Stimulated activated naive CD4-positive, alpha-beta T cell treated with Interleukin-2 at 50 U/mL for 16 hours (primary cell): Measurements from ENCODE around the gene DLG2.

Source experiments
- DNase-seq: peaks from one replicate; lab custom pipeline; 2025; lab: John Stamatoyannopoulos, UW

Gene DLG2

GRCh38 chr11:83923961-83924360 lies 1703.2 kb downstream of the DLG2 start:
- DNase-seq, result no peak

- no peak for DNase-seq
Observed at GRCh38 chr11:83922953-83923352, 1704.2 kb downstream of the DLG2 start.

GRCh38 chr11:83922318-83922717 lies 1704.8 kb downstream of the DLG2 start:
- DNase-seq, result no peak

GRCh38 chr11:83921447-83922192 lies 1705.5 kb downstream of the DLG2 start:
- DNase-seq, result no peak

GRCh38 chr11:83918476-83918875 lies 1708.7 kb downstream of the DLG2 start:
- DNase-seq, result no peak

- no peak for DNase-seq
Observed at GRCh38 chr11:83914995-83915394, 1712.1 kb downstream of the DLG2 start.

GRCh38 chr11:83909579-83910534 lies 1717.3 kb downstream of the DLG2 start:
- no peak for DNase-seq

- DNase-seq, result no peak
Observed at GRCh38 chr11:83908298-83908856, 1718.8 kb downstream of the DLG2 start.

GRCh38 chr11:83895516-83895915 lies 1731.6 kb downstream of the DLG2 start:
- DNase-seq, result no peak

- DNase-seq, result no peak
Observed at GRCh38 chr11:83881428-83881827, 1745.7 kb downstream of the DLG2 start.

- no peak for DNase-seq
Observed at GRCh38 chr11:83871054-83871453, 1756.1 kb downstream of the DLG2 start.

- no peak for DNase-seq
Observed at GRCh38 chr11:83866655-83867054, 1760.5 kb downstream of the DLG2 start.

GRCh38 chr11:83865636-83866461 lies 1761.3 kb downstream of the DLG2 start:
- DNase-seq, result no peak

GRCh38 chr11:83864412-83865057 lies 1762.6 kb downstream of the DLG2 start:
- no peak for DNase-seq

GRCh38 chr11:83863272-83863671 lies 1763.9 kb downstream of the DLG2 start:
- no peak for DNase-seq

- no peak for DNase-seq
Observed at GRCh38 chr11:83862691-83863090, 1764.5 kb downstream of the DLG2 start.

GRCh38 chr11:83862033-83862432 lies 1765.1 kb downstream of the DLG2 start:
- DNase-seq, result no peak

GRCh38 chr11:83858694-83859093 lies 1768.5 kb downstream of the DLG2 start:
- DNase-seq, result no peak

GRCh38 chr11:83855237-83855636 lies 1771.9 kb downstream of the DLG2 start:
- DNase-seq, result no peak

- DNase-seq, result no peak
Observed at GRCh38 chr11:83852775-83853442, 1774.2 kb downstream of the DLG2 start.

- no peak for DNase-seq
Observed at GRCh38 chr11:83852012-83852411, 1775.1 kb downstream of the DLG2 start.
